HG03097 (cell line): ENCODE results near the gene CCR7.

Source experiments
- ATAC-seq: cut with Tn5 transposase; IDR thresholded peaks from one replicate; pipeline ENCODE4 v1.9.1; 2021; ENCODE audit not compliant: unreplicated experiment, low FRiP score

Gene CCR7

DNA sequence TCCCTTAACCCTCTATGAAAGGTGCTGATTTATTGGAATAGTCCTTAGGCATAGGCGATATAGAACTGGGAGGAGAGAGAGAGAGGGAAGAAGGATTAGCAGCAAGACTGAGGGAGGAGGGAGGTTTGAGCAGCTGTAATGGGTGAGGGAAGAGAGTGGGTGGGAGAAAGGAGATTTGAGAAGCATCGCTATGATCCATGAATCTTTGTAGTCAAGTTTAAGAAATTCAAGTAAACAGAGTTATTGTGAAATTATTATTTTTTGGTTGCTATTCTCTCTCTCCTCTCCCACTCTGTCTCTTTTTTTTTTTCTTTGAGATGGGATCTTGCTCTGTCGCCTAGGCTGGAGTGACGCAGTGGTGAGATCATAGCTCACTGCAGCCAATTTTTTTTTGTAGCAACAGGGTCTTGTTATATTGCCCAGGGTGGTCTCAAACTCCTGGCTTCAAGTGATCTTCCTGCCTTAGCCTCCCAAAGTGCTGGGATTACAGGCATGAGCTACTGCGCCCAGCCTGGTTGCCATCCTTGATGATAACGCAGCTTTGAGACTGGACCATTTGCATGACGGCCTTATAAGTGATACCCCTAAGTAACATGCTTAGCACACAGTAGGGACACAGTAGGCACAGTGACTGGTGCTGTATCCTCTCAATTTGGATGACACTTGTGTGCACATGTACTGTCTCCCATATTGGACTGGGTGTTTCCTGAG is 42.9 kb downstream of the CCR7 start:
- ATAC-seq = no peak

DNA sequence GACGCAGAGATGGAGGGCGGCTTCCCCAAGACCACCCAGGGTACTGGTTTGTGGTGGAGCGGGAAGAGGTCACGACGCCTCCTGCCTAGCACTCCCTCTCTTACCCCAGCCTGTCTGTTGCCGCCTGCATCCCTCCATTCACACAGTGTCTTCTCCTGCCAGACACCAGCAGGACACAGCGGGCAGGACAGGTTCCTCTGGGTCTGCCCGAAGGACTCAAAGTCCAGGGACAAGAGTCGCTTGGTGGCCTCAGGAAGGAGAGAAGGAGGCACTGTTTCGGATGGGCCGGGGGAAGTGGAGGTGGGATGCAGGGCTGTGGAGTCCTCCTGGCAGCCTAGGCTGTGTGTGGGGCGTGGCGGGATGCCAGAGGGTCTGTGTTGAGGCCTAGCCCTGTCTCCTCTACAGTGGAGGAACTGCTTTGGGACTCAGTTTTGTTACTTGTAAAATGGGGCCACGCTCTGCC is 44.2 kb downstream of the CCR7 start:
- no peak for ATAC-seq

DNA sequence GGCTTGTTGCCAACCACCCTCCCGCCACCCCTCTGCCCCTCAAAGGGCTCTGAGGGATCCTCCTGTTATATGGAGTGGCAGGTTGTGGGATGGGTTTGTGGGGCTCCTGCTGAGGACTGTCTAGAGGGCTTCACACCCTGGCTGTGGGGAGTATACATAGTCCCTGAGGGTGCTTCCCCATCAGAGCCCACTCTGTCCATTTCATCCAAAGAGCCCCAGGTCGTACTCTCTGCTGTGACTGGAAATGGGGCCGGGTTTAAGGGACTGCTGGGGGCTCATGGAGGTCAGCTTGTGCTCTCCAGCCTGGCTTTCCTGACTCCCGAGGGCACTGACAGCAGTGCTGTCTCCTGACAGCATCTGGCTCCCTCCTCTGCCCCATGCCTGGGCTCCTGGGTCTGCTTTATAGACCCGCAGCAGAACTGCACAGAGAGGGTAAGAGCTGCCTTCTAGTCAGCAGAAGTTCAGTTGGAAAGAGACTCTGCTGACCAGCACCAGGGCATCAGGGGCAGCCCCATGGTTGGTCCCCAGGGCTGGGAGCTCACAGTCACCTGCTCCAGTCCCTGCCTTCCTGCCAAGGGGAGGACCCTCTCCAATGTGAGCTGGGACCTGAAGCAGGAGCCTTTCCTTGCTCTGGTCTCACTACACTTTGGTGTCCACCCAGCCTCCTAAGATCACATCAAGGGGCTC is 46.0 kb downstream of the CCR7 start:
- no peak for ATAC-seq

DNA sequence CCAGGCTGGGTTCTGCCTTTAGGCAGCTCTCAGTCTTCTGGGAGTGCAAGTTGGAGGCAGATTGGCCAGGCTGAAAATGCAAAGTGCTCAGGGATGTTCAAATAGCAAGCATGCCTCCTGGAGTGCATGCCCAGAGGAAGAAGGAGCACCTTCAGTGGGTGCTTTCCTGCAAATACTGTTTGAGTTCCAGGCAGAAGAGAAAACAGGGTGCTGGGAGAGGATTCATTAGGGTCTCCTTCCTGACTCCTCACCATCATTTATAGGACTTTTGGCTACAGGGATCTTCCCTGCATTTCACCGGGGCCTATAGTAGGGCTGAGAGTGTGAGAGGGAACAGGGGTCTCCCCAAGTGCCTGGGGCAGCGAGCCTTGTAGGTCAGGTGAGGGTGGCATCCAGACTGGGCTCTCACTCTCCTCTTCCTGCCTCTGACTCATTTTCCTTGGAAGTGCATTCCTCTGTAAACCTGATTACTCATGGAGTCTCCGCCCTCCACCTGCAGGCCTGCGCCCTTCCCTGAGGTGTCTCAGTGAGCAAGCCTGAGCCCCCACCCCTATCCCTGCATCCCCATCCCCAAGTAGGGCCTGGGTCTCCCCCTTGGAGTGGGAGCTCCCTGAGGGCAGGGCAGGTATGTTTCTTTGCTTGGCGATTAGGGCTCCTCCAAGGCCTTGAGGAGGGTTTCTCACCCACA is 46.7 kb downstream of the CCR7 start:
- no peak for ATAC-seq

DNA sequence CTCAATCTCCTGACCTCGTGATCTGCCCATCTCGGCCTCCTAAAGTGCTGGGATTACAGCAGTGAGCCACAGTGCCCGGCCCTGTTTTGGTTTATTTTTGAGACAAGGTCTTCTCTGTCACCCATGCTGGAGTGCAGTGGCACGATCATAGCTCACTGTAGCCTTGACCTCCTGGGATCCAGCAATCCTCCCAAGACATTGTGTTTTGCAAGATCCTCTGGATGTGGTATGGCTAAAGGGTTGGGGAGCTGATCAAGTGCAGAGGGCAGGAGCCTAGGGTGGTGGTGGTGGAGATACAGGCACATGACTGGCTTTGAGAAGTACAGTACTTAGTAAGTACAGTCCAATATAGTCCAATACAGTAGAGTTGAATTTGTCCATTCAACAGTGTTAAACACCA is 47.3 kb downstream of the CCR7 start:
- ATAC-seq = no peak

DNA sequence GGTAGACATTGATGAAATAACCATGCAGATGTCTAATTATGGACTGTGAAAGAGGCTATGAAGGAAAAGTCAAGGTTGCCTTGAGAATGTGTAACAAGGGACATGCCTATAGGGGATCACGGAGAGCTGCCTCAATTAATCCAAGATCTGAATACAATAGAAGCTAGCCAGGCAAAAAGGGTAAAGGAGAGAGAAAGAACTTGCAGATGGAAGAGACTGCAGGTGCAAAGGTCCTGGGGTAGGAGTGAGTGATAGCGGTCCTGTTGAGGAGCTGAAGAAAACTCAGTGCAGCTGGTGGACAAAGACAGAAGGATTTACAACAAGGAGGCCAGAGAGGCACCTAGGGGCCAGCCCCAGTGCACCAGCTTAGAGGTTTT is 48.0 kb downstream of the CCR7 start:
- no peak for ATAC-seq

DNA sequence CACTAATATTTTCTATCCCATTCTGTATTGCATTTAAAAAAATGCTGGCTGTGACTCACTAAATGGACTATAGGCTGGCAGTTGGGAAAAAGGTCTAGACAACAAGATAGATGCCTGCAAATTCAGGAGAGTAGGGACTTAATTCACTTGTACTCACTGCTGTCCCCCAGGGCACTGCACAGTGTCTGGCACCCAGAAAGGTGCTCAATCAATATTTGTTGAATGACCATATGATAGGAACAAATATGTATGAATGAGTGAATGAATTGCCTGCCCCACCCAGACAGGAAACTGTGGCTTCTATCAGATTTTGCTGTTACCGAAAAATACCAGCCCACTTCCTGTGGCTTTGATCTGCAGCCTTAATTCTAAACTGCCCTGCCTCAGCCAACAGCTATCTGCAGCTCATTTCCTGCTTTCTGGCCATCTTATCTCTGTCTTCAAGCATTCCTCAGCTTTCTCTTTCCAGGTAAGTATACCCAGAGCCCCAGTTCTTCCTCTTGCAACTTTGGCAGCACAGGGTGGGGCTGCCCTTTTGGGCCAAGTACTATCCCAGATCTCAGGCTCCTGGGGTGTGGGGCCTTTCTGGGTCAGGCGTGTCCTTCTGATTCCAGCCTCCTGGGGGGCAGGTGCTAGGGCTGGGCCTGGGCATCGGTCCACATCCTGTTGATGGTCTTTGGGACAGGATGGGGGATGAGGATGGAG is 48.5 kb downstream of the CCR7 start:
- no peak for ATAC-seq

DNA sequence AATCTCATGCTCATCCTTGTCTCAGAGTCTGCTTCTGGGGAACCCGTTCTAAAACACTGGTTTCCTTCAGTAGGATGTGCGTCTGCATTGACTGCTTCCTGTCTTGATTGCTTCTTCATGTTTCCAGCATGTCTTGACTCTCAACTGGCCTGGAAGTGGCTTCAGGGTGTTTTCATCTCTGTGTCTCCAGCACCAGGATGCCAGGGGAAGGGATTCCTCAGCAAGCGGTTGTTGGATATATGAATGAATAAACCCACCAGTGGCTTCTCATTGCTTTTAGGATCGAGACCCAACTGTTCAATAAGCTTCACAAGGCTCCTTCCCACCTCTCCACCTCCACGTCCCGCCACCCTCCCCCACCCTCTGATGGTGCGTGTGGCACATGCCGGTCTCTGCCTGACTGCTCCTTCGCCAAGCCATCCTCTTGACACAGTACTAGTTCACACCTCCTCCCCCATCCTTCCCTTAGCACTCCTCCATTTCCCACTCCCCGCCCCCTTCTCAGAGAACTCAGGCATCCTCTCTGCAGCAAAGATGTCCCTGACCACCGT is 49.7 kb downstream of the CCR7 start:
- ATAC-seq = no peak

DNA sequence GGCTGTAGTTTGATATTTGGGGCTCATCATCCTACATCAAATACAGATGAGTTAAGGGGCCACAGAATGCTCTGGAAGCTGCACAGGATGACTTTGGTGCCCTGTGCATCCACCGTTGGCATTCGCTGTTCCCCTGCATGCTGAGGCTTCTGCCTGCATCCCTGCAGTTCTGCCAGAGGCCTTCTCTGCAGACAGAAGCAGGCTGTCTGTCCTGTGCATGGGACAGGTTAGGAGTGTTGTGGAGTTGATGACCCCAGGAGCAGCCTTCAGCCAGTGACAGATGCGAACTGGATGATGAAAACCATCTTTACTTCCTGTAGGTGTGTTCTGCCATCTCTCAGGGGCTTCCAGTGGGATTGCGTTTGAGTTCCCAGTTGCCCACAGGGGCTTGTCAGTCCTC is 50.3 kb downstream of the CCR7 start:
- no peak for ATAC-seq

DNA sequence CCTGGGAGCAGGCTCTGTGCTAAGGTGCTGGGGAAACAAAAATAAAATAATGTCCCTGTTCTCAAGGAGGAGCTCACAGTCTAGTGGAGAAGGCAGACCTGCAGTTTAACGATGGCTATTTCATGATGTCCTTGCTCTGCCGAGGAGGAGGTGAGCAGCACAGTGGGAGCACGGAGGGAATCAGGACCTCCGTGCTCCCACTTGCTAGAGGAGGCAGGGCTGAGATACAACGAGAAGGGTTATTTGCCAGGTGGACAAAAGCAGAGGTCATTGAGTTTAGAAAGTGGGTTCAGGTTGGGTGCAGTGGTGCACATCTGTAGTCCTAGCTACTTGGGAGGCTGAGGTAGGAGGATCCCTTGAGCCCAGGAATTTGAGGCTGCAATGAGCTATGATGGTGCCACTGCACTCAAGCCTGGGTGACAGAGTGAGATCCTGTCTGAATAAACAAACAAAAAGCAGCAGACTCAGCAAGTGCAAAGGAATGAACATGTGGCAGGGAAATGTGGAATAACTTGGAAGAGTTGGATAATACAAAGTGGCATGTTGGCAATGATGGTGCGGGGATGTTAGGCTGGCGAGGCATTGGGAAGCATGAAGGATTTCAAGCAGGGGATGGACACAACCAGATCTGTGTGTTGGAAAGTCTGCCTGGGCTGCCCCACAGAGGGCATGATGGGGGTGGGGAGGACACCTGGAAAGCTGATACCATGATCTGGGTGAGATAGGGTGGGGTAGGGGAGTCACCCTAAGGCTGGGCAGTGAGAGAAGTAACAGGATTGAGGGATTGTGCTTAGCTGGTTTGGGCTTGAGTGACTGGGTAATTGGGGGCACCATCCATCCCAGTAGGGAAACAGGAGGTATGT is 51.0 kb downstream of the CCR7 start:
- ATAC-seq = no peak

DNA sequence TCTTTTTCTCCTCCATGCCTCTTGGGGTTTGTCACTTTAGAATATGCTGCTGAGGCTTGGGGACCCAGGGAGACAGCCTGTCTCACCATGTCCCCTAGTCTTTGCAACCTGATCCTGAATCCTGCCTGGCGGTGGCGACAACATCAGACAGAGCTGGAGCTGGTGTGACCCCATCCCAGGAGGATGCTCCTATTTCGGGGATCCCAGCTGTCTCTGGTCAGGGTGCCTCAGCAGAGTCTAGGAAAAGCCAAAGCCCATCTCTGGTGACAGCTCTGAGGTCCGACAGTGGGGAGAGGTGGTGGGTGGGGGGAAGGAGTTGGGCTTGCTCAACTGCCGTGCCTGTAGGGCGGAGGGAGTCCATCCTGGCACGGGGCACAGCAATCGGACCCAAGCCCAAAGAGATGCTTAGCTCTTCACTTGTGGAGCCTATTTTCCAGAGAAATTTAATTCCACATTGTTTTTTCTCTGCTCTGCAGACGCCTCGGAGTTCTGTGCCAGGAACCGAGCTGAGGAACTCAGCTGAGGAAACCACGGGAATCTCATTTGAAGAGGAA is 53.5 kb downstream of the CCR7 start:
- no peak for ATAC-seq

DNA sequence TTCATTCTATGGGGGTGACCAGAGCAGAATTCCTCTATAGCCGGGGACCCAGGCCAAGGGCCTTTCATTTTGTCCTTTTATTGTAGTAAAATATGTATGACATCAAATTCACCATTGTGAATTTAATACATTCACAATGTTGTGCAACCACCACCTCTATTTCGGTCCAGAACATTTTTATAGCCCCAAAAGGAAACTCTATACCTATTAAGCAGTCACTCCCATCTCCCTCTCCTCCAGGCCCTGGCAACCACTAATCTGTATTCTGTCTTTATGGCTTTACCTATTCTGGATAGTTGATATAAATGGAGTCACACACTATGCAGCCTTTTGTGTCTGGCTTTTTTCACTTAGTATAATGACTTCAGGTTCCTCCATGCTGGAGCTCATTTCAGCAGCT is 54.1 kb downstream of the CCR7 start:
- no peak for ATAC-seq

DNA sequence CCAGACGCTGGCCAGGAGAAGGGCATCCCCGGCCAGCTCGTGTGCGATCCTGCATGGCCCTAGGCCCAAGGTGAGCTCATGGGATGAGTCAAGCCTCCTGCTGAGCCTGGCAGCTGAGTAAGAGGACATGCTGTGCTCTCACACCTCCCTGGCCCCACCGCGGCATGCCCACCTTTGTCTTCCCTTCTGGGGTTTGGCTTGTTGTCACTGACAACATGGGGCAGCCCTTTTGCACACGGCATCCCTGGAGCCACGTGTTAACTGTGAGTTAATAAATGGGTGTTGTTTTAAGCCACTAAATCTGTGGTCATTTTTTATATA is 55.0 kb downstream of the CCR7 start:
- no peak for ATAC-seq

DNA sequence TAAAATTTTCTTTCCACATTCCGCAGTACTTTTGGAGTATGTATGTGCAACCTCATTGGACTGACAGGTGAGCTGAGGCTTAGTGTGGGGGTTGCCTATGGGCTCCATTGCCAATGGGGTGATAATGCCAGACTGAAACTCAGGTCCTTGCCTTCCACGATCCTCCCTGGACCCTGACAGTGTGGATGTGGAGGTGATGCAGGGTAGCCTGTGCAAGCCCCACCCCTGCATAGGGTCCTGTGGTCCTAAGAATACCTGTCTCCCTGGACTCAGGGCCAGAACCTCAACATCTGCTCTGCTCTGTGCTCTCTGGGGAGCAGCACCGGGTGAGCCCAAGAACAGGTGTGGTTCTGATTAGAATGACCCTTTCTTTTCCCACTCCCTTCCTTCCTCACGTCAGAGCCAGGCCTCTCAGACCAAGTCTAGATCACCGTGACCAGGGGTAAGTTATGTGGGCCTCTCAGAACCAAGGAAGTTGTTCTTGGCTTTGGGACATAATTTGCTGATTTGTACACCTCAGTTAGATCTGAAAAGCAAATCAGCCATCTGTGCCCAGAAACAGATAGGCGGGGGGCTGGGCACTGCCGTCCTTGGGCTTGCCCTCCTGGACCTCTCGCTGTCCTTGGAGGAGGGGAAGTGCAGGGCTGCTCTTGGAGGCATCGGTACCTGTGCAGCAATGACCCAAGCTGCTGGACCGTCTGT is 55.5 kb downstream of the CCR7 start:
- ATAC-seq = no peak

DNA sequence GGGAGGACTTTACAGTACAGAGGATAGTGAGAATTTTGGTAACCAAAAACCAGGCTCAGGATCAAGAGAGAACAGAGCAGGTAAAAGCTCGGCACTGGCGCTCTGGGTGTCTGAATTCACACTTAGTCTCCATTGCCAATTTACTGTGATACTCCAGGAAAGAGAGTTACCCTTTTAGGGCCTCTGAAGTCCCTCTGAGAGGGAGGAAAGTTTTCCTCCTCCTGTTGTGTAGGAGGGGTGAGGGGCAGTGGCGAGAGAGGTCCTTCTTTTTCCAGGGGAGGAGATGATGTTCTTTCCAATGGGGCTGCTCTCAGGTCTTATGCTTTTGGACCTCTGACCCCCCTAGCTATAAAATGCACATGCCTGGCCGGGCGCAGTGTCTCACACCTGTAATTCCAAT is 58.5 kb downstream of the CCR7 start:
- ATAC-seq = no peak
